Activated CD8-positive, alpha-beta memory T cell treated with anti-CD3 and anti-CD28 coated beads, Interleukin-2, amount 50 U/mL, for 1 hour (primary cell): Measurements from ENCODE around the gene AUTS2.
"Not testable (repeated sequence)": the region's sequence is repeated elsewhere in the genome, so short reads cannot be mapped to it uniquely, and the experiment has no call there.

Experiments
- DNase-seq: peaks from one replicate; pipeline ENCODE4 v3.0.0-alpha.2; 2020; ENCODE audit errors: extremely low read depth

Gene AUTS2

DNA sequence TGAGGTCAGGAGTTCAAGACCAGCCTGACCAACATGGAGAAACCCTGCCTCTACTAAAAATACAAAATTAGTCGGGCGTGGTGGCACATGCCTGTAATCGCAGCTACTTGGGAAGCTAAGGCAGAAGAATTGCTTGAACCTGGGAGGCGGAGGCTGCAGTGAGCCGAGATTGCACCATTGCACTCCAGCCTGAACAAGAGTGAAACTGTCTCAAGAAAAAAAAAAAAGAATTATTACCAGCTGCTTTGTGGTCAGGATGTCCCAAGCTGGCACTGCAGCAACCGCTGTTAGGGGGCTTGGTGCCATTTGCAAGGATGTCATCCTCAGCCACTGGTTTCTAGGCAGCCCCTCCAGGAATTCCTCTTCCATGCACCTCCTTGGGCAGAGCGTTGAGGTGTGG lies 996.6 kb downstream of the AUTS2 start:
- DNase-seq: not testable (repeated sequence)

DNA sequence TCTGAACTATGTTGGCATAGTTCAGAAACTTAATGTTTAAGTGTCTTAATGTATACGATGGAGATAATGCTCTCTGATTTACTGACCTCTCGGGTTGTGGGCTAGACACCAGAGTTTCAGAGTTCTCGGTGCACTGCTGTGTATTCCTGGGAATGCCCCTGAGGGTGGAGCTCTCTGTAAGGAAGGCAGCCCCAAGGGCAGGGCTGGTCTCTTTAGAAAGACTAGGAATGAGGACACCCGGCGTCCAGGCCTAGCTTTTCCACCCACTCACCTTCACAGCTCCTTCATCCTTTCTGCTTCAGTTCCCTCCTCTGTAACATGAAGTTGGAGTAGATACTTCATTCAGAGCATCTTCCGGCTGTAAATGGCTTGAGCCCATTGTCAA lies 997.1 kb downstream of the AUTS2 start:
- no peak for DNase-seq

DNA sequence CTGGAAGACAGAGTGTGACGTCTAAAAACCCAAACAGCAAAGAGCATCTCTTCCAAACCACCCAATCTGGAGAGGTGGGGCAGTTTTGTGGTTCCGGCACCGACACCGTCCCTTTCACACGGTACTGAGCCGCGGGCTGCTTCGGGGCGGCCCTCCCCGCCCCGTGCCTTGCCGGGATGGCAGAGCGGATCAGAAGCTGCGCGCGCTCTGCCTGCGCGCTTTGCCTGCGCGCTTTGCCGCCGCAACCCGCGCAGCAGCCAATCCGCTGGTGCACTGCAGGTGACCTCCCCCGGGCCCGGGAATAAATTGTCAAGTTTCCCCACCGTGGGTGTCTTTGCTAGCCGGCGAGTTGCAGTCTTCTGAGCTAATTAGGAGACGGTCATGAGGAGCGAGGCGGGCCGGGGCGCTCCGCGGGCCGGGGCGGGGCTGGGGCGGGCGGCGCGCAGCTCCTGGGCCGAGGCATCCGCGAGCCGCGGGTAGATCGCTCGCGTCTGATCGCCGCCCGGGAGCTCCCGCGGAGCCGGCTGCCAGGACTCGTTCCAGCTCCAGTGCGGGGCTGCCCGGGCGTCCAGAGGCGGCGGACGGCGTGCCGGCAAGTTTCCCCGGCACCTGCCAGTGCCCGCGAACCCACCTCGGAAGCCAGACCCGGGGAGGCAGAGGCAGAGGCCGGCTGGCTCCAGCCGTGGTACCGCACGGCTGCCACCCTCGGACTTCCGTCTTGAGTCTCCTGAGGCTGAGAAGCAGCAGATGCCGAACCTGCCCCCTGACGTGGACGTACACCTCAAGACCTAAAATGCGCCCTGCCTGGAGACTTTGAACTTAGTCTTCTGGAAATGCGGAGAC lies 997.7 kb downstream of the AUTS2 start:
- no peak for DNase-seq

DNA sequence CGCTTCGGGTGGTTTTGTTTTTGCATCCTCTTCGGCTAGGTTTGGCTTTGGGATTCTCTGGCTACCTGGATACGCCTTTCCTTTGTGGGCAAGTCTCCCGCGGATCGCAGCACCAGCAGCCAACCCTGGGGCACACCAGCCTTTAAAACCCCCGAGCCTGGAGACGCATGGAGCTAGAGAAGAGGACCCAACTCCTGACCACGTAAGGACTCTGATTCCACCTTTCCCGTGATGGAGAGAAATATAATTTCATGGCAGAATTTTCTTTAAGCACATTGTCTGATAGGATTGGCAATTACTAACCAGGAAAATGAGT lies 998.3 kb downstream of the AUTS2 start:
- no peak for DNase-seq

DNA sequence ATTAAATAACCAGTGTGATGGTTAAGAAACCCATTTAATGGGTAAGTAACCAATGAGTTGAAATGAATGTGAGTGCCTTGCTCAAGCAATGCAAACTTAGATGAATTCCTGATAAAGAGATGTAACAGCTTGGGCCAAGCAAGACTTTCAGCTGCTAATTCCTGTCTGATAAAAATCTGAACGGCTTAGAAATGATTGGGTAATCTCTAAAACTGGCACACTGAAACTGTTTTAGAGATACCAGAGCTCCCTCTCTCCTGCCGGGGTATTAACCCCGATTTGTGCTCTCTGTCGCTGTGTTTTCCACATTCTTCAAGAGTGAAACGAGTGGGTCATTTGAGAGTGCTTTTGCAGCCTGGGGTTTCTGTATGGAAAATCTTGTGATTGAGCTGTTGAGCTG lies 998.8 kb downstream of the AUTS2 start:
- DNase-seq: no peak

DNA sequence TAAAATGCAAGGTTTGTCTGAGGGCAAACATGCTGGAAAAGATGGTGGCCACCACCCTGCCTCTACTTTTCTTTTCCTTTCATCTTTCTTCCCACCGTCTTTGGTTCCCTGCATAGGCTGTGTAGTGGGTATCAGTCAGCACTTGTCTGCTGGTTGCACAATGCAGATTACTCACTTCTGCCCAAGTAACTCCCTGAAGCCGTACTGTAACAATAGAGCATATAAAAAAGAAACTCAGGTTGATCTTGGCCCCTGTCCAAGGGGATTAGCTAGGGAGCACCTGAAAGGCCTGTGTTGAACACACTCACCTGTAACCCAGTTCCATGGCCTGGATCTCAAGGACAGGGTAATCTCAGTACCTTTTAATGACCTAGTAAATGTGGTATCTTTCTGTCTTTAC lies 1000.7 kb downstream of the AUTS2 start:
- no peak for DNase-seq

DNA sequence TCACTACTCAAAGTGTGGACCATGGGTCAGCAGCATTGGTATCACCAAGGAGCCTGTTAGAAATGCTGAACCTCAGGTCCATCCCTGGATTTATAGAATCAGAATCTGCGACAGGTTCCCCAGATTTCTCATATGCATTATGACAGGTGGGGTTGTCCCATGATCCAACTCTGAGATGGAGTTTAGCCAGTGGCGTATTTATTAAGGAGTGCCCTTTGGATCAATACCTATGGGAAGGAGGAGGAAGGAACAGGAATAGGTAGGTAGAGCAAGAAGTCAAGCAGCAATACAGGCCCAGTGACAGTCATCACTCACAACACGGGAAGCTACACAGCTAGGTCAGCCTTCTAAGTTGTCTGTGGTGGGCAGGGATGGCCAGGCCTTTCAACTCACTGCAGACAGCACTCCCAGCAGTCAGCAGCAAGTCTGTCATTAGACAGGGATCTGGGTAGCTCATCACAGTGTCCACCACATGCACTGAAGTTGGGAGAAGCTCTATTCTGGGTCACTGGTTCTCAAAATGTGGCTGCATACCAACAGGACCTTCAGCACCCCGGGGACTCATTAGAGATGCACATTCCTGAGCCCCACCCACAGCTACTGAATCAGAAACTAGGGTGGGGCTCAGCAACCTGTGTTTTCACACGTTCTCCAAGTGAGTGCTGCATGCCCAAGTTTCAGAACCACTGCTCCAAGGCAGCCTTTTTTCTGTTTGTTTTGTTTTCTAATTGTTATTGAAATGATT lies 1001.3 kb downstream of the AUTS2 start:
- no peak for DNase-seq

DNA sequence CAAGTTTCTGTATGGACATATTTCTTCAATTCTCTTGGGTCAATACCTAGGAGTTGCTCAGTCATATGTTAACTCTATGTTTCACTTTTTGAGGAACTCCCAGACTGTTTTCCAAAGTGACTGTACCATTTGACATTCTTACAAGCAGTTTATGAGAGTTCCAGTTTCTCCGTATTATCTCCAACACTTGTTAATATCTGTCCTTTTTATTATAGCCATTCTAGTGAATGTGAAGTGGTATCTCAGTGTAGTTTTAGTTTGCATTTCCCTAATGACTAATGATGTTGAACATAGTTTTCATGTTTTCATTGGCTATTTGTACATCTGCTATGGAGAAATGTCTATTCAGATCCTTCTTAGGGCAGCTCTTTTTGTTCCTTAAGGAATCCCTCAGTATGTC lies 1002.7 kb downstream of the AUTS2 start:
- no peak for DNase-seq

DNA sequence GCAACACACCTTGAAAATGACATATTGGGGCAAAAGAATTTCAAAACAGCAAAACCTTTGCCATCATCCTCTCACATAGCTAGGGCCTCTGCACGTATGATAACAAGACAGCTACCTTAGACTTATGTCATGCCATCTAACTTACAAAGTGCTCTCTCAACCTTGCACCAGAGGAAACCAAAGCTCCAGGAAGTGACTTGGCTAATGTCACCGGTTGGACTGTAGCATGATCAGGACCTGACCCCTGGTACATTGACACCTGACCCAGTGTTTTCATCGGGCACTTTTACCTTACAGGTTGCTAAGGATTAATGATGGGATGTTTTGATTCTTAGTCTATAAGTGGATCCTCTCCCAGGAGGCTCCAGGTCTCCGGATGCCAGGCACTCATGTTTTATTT lies 1003.8 kb downstream of the AUTS2 start:
- DNase-seq: no peak

DNA sequence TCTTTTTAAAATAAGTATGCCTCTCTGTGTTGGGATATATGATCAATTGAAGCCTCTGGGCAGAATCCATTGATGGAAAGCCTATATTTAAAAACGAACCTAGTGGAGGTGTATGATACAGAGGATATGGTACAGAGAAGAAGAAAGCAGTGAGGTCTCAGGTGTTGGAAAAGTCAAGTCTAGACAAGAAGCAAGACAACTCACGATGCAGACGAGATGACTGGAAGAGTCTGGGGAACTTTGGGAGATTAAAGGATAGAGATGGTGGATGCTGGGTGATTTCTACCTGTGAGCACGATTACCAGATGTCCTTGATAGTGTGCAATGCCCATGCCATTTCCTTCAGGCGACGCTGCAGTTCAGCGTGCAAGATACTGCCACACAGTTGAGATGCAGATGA lies 1009.0 kb downstream of the AUTS2 start:
- no peak for DNase-seq

DNA sequence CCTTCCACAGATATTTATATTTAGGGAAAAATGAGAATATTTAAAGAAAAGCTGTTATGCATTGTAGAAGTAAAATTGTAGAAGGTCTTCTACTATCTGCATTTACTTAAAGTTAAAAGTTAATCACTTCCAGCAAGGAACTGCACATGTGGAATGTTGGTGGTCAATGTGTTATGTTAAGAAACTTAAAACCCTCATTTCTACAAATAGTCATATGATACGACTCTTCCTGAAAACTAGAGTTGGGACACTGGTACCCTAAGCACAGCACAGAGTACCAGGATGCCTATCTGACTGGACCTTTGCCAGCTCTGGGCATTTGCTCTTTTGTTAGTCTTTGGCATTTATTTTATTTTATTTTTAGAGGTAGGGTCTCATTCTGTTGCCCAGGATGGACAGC lies 1009.5 kb downstream of the AUTS2 start:
- no peak for DNase-seq

DNA sequence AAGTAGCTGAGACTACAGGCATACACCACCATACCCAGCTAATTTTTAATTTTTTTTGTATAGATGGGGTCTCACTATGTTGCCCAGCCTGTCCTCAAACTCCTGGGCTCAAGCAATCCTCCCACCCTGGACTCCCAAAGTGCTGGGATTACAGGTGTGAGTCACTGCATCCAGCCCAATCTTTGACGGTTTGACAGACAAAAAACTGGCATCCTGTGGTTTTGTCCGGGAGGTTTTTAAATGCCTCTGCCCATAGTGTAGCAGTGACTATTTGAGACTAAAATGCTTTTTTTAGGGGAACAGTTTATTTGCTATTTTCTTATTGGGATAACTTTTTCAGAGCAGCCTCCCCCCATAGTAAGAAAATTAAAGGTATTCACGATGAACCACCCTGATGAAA lies 1010.0 kb downstream of the AUTS2 start:
- no peak for DNase-seq

DNA sequence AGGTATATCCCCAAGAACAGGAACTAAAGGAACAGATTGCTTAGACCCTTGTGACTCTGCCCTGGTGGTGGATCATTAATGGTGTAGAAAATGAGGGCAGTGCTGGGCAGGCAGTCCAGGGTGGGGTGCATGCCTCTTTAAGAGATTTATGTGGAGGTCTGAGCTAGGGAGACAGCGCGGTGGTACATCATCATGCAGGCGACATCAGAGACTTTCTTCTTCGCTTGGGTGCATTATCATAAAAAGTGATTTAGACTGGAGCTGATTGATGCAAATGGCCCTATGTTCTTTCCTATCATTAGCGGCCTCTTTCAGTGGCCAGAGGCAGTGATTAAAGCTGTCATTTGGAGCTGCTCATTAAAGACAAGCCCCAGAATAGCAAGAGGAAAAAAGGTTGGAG lies 1014.5 kb downstream of the AUTS2 start:
- no peak for DNase-seq

DNA sequence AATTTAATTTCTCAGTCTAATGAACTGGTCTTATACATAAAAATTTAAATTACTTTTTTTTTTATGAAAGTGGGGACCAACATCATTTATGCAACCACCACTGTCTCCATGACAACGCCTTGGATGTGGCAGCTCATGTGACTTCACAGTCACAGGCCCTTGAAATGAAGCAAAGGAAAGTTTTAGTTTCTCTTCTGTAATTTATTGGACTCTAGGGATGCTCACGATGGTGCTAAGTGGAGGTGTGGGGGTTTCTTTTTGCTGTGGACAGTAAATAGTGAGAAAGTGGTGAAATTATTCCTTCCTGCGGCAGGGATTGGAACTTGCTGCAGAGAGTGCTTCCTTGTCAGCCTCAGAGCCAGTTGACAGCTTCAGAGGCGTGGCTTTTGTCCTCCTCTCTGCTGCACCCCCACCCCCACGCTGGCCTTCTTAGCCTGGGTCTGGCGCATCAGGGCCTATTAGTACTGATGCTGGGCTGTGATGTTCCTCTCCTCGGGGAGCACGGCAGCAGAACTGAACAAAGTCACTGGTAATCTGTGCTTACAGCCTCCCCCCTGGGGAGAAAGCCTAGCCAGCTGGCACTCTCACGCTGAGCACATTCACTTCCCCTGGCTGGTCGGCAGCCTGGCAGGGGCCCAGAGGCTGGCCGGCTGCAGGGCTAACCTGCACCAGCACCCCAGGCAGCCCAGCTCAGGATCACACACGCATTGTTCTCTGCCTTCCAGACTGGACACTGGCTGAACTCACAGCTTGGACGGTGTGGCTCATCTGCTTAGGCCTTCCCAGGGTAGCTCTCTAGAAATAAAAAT lies 1016.2 kb downstream of the AUTS2 start:
- DNase-seq: no peak

DNA sequence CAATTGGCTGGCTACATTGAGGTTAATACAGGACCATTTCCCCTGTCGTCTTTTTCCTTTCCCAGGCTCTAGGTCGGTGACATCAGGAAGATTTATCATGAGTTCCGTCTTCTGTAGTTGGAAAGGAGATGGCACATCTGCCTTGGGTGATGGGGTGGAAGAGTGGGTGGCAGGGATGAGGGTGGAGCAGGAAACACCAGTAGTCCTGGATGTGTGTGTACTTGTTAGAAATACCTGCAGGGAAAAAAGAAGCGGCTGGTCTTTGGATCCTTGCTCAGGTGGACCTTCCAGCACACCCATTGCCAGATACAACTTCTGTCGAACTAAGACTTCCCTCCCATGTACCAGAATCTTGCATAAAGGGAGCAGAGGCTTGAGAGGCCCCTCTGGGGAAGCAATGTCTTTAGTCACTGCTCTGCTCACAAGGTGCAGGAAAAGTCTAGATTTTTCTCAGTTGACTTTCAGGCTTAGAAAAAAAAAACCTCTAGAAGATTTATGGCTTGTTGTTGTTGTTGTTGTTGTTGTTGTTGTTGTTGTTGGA lies 1016.9 kb downstream of the AUTS2 start:
- DNase-seq: no peak

DNA sequence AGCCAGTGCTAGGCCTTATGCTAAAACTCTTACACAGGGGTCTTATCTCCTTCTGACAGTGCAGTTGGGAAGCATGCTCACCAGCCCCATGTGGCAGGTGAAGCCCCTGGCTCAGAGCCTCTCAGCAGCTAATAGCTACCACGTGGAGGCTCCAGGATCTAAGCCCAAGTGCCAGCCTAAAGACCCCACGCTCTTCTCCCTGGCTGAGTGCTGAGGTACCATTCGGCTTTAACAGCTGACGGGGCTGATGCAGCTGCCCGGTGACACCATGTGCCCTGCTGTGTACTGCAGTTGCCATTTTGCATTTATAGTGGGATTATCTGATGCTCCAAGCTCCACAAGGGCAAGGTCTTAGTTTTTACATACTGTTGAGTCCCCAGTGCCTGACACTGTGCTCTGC lies 1017.9 kb downstream of the AUTS2 start:
- DNase-seq: no peak

DNA sequence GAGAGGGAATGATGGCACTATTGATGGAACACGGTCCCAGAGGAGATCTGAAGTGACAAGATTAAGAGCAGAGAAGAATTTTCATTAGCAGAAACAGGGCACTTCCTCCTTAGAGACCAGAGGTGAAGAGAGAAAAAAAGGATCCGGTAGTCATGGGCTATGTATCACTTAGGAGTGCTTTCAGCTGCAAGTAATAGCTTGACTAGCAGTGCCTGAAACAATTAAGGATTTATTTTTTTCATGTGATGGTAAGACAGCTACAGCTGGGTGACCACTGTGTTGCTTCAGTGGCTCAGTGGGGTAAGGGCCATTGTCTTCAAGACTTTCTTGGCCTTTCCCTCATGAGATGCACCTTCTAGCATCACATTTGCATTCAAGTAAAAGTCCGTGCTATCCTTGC lies 1018.5 kb downstream of the AUTS2 start:
- no peak for DNase-seq

DNA sequence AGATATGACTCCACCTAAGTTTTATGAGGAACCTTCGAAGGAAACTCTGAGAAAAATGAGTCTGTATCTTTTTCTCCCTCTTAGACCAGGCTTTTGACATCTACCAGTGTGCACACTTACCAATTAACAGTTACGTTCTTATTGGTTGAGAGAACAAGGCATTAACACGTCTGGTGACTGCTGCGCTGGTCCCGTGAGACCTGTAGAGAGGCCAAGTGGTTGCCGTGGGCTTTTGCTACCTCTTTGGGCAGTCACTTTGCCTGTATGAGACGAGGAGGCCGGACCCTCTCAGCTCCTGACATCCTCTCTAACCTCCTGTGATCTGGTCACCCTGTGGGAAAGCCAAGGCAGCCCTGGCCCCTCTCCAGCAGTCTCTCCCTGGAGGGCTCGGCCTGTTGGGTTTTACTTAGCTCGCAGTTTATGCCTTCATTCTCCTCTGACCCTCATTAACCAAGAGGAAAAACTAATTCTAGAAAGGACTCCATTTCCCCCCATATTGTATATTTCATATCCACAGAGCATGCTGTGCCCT lies 1019.8 kb downstream of the AUTS2 start:
- DNase-seq: no peak

DNA sequence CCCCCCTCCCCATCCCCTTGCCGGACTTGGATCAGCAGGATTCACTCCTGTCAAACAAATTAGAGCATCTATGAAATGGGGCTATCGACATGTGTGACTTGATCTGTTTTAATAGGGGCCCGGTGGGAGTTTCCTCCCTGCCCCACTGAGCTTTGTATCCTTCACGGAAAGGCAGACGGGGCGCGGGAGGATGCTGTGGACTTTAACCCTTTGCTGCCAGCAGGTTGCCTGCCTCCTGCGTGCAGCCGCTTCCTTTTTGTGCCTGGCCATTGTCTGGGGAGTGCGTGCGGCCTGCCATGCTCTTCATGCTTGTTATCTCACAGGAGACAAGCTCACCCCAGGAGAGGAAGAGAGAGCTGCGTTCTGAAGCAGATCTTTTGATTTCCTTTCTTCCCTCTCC lies 1020.9 kb downstream of the AUTS2 start:
- no peak for DNase-seq

DNA sequence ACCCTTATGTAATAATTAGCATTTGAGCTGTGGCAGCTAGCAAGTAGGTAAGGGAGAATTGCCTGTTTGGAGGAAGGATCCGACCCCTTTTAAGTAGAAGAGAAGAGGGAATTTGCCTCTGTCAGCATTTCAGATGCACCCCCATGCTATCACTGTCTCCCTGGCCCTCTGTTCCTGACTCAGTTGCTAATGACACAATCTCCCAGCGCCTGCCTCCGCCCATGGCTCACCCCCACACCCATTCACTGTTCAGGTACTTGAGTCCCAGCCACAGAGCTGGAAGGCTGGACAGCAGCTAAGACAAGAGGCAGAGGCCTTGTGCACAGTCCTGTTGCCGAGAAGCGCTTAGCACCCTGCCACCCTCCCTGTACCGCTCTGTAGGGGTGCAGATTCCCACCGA lies 1021.4 kb downstream of the AUTS2 start:
- DNase-seq: no peak

DNA sequence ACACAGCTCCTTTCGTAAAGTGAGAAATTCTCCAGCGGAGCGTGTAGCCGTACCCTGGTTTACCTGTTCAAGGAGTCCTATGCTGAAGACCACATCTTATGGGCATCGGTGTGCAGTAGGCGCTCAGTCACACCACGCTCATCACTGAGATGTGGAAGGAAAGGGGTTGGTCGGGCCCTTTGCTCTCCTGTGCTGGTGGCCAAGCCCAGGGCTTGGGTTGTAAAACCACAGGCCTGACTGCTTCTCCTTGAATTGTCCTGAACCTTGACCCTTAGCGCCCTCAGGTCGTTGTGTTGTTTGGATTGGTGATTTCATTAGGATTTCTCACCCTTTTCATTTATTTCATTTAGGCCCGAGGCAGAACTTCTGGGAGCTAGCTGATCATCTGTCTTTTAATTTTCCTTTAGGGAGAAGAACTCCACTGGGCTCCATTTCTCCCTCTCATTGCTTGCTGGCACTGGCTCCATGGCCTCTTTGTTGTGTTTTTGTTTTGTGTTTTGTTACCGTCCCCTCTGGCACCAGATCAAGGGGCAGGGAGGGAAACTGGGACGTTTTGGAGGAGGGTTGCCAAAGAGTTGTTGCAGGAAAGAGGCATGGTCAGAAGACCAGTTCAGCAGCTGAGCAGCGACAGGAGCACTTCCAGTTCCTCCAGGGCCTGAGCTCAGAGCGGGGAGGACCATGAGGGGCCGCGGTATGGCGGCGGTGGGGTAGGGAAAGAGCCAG lies 1022.2 kb downstream of the AUTS2 start:
- DNase-seq: no peak
